Measurements from ENCODE around the gene RBM38.

- TF ChIP-seq CTCF (conservative IDR thresholded peaks at IDR 0.05 in 1 of 2, IDR thresholded peaks at IDR 0.05 in 1 of 2; ENCODE audit: extremely low read depth in 1 of 2, insufficient read depth in 1 of 2, low read depth in 1 of 2, low read length in 2 of 2) = no peak
- TF ChIP-seq EZH2 (IDR thresholded peaks at IDR 0.05; ENCODE audit: borderline replicate concordance, low read length) = no peak
Measured at GRCh38 chr20:57396984-57397692, 5.9 kb downstream of the RBM38 start.
